ENCODE data around the gene BNIP1. TPM values are rescaled to one million over a fixed set of nuclear protein-coding genes. Genes with fewer than 3 reads are reported as not detected.

BNIP1 gene
- total and polyA plus RNA-seq, 2 donors (not counting 3 experiments of a cell fraction or from before 2014, with no cell fraction given) = 19.7 to 22.6 TPM

DNA sequence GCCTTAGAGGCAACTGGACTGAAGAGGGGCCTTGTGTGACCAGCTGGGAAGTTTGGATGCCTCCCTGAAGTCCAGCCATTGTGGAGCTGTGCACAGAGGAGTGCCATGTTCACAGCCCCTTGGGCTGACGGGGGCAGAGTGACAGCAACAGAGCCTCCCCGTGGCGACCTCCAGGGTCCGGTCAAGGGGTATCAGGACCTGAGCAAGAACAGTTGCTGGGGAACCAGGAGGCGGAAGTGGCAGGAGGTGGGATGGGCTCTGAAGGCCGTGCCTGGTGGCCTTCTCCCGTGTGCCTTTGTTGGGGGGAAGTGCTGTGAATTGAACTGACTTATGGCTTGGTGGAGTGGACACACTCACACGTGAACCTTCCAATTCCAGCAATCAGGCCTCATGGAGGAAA, 14.0 kb downstream of the BNIP1 start:
- Histone ChIP-seq H3K4me2 (ENCODE audit: insufficient read depth, low read length) (no peak overlapping the region), H3K27ac (ENCODE audit: insufficient read depth, low read depth, low read length) (no peak overlapping the region), H3K4me3 (replicated peaks in 1 of 3; ENCODE audit: insufficient read depth in 1 of 3, low read depth in 1 of 3, low read length in 3 of 3) (no peak overlapping the region), H3K9ac (replicated peaks; ENCODE audit: extremely low read depth, insufficient read depth, low read length) (no peak overlapping the region), H3K79me2 (ENCODE audit: control insufficient read depth, insufficient read depth, low read length) (no peaks in the 10 kb centered on the region), H4K20me1 (replicated peaks; ENCODE audit: control insufficient read depth, extremely low read depth, insufficient read depth, low read length) (no peaks in the 10 kb centered on the region), H3K27me3 (ENCODE audit: control insufficient read depth in 2 of 2, insufficient read depth in 2 of 2, low read length in 2 of 2) (no peaks in the 10 kb centered on the region), H3K4me1 (ENCODE audit: control insufficient read depth, extremely low read depth, insufficient read depth, low read length) (no peaks in the 10 kb centered on the region), H3K9me3 (replicated peaks; ENCODE audit: control insufficient read depth, insufficient read depth, low read length) (no peaks in the 10 kb centered on the region), H2AFZ (ENCODE audit: low read depth, low read length) (no peak overlapping the region), H3K36me3 (ENCODE audit: control insufficient read depth in 2 of 2, extremely low read depth in 1 of 2, insufficient read depth in 2 of 2, low read length in 2 of 2) (peaks cover 3 to 17% of the 10 kb centered on the region in 2 experiments), H3K9me1 (replicated peaks; ENCODE audit: control insufficient read depth, extremely low read depth, insufficient read depth, low read length) (no peaks in the 10 kb centered on the region)
- no TSS peak for BruUV-seq (replicated peaks)
- FAIRE-seq (no peak), DNase-seq (ENCODE audit: low read depth, low spot score) (no peak)
- CTCF ChIA-PET = interaction anchor here (1.0 kb wide), 1 partner anchor 148 kb away, joined by 3 read pairs; no protein-coding TSS in a partner anchor
- TF ChIP-seq MAX (IDR thresholded peaks at IDR 0.05; ENCODE audit: insufficient read depth, insufficient read length) = no peak
- POLR2A ChIA-PET = no interaction called here
- intact Hi-C loops (cut with micrococcal nuclease) (no loop called here), dilution Hi-C loops (cut with MboI; ENCODE audit: extremely low pct_ligation_motif_present, low sequenced_read_pairs) (no loop called here)

DNA sequence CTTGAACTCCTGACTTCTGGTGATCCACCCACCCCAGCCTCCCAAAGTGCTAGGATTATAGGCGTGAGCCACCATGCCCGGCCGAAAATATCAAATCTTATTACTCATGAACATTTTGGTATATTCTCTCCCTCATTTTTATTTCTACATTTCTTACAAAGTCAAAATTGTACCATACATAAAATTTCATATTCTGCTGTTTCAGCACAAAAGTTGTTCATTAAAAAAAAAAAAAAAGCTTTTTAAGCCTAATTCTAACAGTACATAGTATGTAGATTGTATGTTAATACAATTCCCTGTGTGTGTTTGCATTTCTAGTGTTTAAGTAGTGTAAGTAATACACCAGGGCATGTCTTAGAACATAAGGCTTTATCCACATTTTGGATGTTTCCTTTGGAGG, 14.9 kb downstream of the BNIP1 start:
- Histone ChIP-seq H2AFZ (ENCODE audit: low read depth, low read length) (no peak overlapping the region), H3K9ac (replicated peaks; ENCODE audit: extremely low read depth, insufficient read depth, low read length) (no peak overlapping the region), H3K36me3 (ENCODE audit: control insufficient read depth in 2 of 2, extremely low read depth in 1 of 2, insufficient read depth in 2 of 2, low read length in 2 of 2) (peaks cover 3 to 16% of the 10 kb centered on the region in 2 experiments), H3K4me1 (ENCODE audit: control insufficient read depth, extremely low read depth, insufficient read depth, low read length) (no peaks in the 10 kb centered on the region), H3K79me2 (ENCODE audit: control insufficient read depth, insufficient read depth, low read length) (no peaks in the 10 kb centered on the region), H3K27me3 (ENCODE audit: control insufficient read depth in 2 of 2, insufficient read depth in 2 of 2, low read length in 2 of 2) (no peaks in the 10 kb centered on the region), H3K27ac (ENCODE audit: insufficient read depth, low read depth, low read length) (no peak overlapping the region), H3K4me3 (replicated peaks in 1 of 3; ENCODE audit: insufficient read depth in 1 of 3, low read depth in 1 of 3, low read length in 3 of 3) (no peak overlapping the region), H3K4me2 (ENCODE audit: insufficient read depth, low read length) (no peak overlapping the region), H3K9me1 (replicated peaks; ENCODE audit: control insufficient read depth, extremely low read depth, insufficient read depth, low read length) (no peaks in the 10 kb centered on the region), H4K20me1 (replicated peaks; ENCODE audit: control insufficient read depth, extremely low read depth, insufficient read depth, low read length) (no peaks in the 10 kb centered on the region), H3K9me3 (replicated peaks; ENCODE audit: control insufficient read depth, insufficient read depth, low read length) (no peaks in the 10 kb centered on the region)
- no peak for FAIRE-seq
- DNase-seq (ENCODE audit: low read depth, low spot score) = no peak
- dilution Hi-C loops (cut with MboI; ENCODE audit: extremely low pct_ligation_motif_present, low sequenced_read_pairs) = no loop called here
- POLR2A ChIA-PET = no interaction called here
- CTCF ChIA-PET = interaction anchor here (1.0 kb wide), 1 partner anchor 149 kb away, joined by 3 read pairs; no protein-coding TSS in a partner anchor
- no peak for TF ChIP-seq MYC (IDR thresholded peaks at IDR 0.05; ENCODE audit: low read depth, low read length)
- no peak for TF ChIP-seq JUN (IDR thresholded peaks at IDR 0.05; ENCODE audit: borderline replicate concordance, insufficient read depth, insufficient read length, low read depth)
- TF ChIP-seq FOS (IDR thresholded peaks at IDR 0.05; ENCODE audit: borderline replicate concordance, insufficient read depth, low read length) = no peak
- TF ChIP-seq MAX (IDR thresholded peaks at IDR 0.05; ENCODE audit: insufficient read depth, insufficient read length) = no peak
- TF ChIP-seq, protein P1, sequence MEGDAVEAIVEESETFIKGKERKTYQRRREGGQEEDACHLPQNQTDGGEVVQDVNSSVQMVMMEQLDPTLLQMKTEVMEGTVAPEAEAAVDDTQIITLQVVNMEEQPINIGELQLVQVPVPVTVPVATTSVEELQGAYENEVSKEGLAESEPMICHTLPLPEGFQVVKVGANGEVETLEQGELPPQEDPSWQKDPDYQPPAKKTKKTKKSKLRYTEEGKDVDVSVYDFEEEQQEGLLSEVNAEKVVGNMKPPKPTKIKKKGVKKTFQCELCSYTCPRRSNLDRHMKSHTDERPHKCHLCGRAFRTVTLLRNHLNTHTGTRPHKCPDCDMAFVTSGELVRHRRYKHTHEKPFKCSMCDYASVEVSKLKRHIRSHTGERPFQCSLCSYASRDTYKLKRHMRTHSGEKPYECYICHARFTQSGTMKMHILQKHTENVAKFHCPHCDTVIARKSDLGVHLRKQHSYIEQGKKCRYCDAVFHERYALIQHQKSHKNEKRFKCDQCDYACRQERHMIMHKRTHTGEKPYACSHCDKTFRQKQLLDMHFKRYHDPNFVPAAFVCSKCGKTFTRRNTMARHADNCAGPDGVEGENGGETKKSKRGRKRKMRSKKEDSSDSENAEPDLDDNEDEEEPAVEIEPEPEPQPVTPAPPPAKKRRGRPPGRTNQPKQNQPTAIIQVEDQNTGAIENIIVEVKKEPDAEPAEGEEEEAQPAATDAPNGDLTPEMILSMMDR (IDR thresholded peaks at IDR 0.05; ENCODE audit: extremely low read depth in 1 of 2, insufficient read depth in 1 of 2, low read depth in 1 of 2, low read length in 2 of 2) = no peak
- intact Hi-C loops (cut with micrococcal nuclease) = no loop called here
- BruUV-seq (replicated peaks) = no TSS peak

All from endothelial cell of umbilical vein (primary cell).